Measurements from ENCODE around the gene BNC2.

- TF ChIP-seq CTCF (IDR thresholded peaks at IDR 0.05) (no peak), POLR2A (IDR thresholded peaks at IDR 0.05) (no peak)
Observed at GRCh38 chr9:16458696-16459420, 411.6 kb downstream of the BNC2 start.

All from Peyer's patch (tissue), 4 donors.